OCI-LY3 (cell line): ENCODE data around the gene LCA5L.

Experiments
- CTCF ChIP-seq: fragments of 200-600, 300-600 bp; sonication (generic); IDR thresholded peaks from 2 replicates; pipeline ENCODE4 v1.5.1; 2014; ENCODE audit warnings: antibody characterized with exemption, low read length, low read depth
- EZH2phosphoT487 ChIP-seq: fragments of 200-600 bp; shearing (Covaris generic); IDR thresholded peaks from 2 replicates; pipeline ENCODE4 v1.6.1; 2018; ENCODE audit warnings: antibody characterized with exemption, mixed run types, low read depth

GRCh38 chr21:39471598-39471997 lies 26.0 kb upstream of the LCA5L start:
- TF ChIP-seq CTCF (no peak), EZH2phosphoT487 (no peak)
